A172 (cell line): ENCODE data around the gene NANOS3. TPM values are rescaled to one million over a fixed set of nuclear protein-coding genes. Genes with fewer than 3 reads are reported as not detected.
"Not testable (repeated sequence)": the region's sequence is repeated elsewhere in the genome, so short reads cannot be mapped to it uniquely, and the experiment has no call there.

Experiments
- DNase-seq: peaks from one replicate; pipeline ENCODE4 v3.0.0-alpha.2; 2015; ENCODE audit warnings: low spot score
- total RNA-seq: library from RNA; depleted of rRNA; stranded (reverse); fragments of >200 nt; shearing (Covaris generic); gene quantifications from 2 replicates; pipeline ENCODE4 v1.2.3, GENCODE V29; 2014

The NANOS3 gene
- total RNA-seq, 1 experiment from 2014 or later: not detected

- DNase-seq: peak; percentile 74
Observed at GRCh38 chr19:13843104-13843921, 33.6 kb upstream of the NANOS3 start.

DNA sequence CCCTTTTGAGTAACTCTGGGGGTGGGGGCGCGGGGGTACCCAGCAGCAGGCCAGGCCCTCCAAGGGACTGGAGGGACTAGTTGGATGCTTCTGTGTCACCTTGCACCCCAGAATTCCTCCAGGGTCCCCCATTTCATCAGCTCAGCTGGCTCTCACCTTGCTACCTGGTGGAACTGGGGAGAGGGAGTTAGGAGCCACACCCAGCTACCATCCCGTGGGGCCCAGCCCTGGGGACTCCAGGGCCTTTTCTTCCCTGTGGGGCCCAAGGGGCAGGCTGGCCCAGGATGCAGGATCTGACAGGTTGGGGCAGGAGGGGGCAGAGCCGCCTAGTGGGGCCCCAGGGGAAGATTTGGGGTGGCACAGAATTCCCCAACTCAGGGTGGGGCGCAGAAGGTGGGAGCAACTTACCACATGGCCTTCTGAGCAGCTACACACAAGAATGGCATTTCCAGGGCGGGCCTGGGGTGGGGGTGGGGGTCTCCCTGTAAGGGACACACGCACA lies 32.8 kb upstream of the NANOS3 start:
- DNase-seq: peak; percentile 60

DNA sequence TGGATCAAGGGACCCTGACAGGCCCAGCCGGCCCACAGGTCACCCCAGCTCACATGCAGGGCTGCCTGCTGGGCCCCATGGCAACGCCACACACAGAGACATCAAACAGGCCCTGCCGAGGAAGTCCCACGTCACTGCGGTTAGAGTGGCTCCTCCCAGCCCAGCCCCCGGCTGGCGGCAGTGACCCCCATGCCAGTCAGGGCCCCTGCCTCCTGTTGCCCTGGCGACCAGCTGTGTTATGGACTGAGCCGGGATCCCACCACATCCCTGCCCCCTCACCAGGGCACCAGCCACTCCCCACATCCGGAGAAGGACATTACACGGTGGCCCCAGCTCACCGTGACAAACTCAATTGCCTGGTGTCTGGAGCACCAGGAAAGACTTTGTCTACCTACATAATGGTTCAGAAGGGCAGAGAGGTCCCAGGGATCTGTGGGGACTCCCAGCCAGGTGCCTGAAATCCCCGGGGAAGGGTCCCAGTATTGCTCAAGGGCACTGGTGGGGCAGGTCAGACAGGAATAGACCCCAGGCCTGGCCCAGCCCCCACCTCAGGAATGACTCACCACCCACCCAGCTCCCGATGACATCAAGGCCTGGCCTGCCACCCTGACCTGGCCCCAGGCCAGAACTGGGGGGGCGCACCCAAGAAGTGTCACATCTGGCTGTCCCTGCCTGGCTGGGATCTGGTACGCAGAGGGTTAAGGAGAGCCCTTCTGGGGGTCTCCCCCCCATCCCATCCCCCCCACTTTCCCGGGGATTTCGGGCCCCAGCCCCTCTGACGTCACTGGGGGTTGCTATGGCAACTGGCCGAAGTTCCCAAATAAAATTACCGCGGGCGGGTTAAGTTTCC lies 30.2 kb upstream of the NANOS3 start:
- peak; percentile 97 for DNase-seq

DNA sequence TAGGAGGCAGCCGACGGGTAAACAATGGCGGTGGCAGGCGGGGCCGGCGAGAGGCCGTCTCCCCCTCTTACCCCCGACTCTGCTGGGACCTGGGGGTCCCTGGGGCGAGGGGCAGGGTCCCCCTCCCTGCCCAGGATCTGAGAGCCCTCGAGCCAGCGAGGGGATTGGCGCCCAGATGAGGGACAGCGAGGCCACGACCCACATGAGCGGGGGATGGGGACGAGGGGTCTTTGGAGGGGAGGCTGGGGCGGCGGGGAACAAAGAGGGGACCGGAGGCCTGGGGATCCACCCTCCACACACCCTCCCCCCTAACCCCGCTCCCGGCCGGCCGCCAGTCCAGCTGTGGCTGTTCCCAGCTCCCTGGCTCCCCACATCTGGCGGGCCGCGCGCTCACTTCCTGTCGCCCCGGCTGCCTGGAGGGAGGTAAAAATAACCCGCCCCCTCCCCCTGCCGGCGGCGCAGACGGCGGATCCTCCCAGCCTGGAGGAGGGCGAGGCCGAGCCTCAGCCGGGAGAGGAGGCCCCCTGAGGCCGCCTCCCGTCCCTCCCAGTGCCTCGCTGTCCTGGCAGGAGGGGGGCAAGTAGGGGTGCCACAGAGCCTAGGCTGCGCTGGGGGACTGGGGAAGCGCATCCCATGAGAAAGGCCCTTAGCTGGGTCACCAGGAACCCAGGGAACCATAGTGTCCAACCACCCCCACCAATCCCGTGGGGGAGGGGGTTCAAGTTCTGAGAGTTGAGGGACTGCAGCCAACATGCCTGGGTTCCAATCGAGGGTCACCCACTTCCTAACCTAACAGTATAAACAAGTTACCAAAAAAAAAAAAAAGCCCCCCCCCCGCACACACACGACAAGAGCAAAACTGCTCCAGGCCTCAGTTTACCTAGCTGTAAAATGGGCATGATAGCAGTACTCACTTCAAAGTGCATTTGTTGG lies 29.3 kb upstream of the NANOS3 start:
- DNase-seq: peak; percentile 88

DNA sequence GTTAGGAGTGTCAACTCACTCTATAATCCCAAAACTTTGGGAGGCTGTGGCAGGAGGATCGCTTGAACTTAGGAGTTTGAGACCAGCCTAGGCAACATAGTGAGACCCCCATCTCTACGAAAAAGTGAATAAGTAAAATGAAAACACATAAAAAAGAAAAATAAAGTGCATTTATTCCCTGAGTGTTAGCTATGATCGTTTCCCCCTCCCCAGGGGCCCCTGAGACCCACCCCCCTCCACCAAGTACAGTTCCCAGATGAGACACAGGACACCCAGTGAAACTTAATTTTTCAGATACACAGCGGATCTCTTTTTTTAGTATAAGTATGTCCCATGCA lies 28.6 kb upstream of the NANOS3 start:
- DNase-seq: no peak

DNA sequence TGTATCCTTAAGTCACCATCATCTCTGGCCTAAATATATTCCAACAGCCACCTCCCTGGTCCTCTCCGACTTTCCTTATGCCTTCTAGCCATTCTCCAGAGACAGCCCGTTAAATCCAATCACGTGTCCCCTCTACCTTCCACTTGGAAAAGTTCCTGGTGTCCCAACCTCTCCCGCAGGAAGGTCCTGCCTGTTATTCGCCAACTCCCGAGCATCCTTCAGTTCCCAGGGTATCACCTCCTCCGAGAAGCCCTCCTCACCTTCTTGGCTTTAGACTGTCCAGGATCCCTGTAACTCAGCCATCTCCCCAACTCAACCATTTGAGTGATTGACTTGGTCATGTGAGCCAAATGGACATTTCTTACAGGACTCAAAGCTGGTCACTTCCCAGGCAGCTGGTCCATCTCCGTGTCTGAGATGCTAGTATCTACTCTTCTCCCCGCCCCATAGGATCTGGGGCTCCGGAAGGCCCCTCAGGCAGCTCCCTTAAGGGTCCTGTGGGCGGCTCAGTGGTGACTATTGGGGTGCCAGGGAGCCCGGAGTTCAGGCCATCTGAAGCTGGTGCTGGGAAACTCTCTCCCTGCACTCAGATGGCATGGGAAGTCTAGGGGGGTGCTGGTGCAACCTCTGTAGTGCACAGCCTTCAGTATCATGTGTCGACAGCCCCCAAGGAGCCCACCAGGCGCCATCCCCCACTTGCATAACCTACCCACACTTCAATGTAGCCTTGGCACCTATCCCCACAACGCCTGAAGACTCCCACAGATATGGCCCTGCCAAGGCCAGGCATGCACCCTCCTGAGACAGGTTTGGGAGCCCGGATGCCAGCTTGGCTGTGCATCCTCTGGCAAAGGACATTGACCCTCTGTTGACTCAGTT lies 27.9 kb upstream of the NANOS3 start:
- peak; percentile 63 for DNase-seq

DNA sequence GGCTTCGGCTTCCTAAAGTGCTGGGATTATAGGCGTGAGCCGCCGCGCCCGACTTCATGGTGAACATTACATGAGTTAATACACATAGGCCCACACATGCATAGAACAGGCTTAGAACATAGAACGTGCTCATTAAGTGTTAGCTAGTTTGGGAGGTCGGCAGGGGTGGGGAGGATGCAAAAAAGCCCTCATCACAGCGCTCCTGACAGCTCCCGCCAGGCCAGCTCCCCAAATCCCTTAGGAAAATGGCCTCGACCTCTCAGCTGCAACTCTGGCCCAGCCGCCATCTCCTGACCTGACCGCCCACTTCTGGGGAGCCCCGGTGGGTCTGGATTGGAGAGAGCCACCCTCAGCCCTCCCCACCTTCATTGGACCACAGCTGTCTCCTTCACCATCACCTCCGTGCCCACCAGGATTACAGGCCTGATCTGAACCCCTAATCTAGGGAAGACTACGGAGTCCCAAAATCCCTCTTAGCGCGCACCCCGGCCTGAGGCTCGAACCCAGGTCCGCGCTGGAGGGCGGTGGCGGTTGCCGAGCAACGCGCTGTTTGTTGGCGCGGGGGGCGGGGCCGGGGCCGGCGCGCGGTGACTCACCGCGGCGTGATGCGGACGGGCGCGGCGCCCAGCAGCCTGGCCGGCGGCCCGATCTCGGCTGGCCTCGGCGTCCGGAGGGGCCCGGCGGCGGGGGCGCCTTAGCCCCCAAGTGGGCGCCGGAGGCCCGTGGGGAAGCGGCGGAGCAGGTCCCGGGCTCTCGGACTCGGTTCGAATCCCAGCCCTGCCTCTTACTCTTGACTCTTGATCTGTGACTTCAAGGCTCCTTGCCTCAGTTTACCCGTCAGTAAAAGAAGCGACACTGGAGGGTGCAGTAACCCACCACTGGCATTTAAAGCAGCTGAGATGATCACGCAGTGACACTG lies 26.7 kb upstream of the NANOS3 start:
- peak; percentile 66 for DNase-seq

GRCh38 chr19:13850910-13851733 lies 25.8 kb upstream of the NANOS3 start:
- DNase-seq: peak; percentile 97

DNA sequence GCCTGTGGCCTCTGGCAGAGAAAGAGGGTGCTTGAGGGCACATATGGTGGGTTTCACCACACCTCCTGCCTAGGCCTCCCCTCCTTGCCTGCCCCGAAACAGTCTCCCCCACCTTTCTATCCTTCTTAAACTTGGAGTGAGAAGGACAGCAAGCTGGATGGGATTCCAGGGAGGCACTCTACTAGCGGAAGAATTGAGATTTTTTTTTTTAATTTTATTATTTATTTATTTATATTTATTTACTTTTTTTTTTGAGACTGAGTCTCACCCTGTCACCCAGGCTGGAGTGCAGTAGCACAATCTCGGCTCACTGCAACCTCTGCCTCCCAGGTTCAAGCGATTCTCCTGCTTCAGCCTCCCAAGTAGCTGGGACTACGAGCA lies 25.2 kb upstream of the NANOS3 start:
- DNase-seq: not testable (repeated sequence)

- peak; percentile 48 for DNase-seq
Observed at GRCh38 chr19:13852171-13852707, 24.7 kb upstream of the NANOS3 start.

DNA sequence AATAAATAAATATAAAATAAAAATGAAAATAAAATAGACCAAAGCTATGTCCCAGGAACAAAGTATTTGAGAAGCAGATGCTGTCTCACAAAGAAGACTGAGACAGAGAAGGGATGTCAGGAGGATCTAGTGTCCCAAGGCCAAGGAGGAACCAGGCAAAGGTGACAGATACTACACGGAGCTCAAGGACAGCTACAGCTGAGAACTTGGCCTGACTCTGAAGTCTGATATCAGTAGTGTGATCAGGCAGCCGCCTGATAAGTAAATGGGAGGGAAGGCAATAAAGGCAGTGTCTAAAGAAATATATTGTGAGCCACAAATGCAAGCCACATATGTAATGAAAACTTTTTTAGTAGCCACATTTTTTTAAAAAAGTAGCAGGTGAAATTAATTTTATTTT lies 20.4 kb upstream of the NANOS3 start:
- DNase-seq: no peak

DNA sequence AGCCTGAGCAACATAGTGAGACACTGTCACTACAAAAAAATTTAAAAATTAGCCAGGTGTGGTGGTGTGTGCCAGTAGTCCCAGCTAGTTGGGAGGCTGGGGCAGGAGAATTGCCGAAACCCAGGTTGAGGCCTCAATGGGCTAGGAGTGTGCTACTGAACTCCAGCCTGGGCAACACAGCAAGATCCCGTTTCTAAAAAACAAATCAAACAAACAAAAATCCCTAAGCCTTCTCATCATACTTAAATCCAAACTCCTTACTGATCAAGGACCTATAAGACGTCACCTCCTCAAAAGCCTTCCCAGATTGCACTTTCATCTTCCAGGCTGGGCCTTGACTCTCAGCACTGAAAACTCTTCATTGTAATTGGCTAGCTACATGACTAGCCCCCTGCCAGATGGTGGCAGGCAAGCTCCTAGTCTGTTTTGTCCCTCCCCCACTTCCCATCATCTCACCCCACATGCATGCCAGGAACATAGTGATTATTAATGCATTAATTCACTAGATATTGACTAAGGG lies 17.5 kb upstream of the NANOS3 start:
- no peak for DNase-seq

DNA sequence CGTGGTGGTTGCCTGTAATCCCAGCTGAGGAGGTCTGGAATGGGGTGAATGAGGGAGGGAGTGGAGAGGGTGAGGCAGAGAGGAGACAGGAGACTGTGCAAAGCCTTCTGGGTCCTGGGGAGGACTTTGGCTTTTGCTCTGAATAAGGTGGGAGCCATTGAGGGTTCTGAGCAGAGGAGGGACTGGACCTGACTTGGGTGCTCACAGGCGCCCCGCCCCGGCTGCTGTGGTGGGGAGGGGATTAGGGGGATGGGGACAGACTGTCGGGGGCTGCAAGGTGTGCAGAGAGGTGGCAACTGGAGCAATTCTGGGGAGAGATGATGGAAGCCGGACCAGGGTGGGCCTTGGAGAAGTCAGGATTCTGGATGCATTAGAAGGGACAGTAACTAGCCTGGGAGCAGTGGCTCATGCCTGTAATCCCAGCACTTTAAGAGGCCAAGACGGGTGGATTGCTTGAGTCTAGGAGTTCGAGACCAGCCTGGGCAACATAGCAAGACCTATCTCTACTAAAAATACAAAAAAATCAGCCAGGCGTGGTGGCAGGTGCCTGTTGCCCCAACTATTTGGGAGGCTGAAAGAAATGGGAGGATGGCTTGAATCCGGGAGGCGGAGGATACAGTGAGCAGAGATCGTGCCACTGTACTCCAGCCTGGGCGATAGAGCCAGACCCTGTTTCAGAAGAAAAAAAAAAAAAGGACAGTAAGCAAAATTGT lies 16.1 kb upstream of the NANOS3 start:
- DNase-seq: no peak

DNA sequence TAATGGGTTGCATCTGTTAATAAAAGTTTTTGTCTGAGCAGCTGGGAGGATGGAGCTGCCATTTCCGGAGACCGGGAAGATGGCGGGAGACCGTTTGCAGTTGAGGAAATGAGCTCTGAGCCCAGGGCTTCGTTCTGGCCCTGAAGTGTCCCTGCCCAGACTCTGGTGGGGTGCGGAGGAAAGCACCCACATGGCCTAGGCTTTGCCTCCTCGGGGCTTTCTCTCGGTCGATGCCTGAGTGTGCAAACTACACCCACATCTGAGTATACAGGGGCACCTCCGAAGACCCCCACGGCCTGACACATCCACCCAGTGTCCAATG lies 15.6 kb upstream of the NANOS3 start:
- DNase-seq: no peak

DNA sequence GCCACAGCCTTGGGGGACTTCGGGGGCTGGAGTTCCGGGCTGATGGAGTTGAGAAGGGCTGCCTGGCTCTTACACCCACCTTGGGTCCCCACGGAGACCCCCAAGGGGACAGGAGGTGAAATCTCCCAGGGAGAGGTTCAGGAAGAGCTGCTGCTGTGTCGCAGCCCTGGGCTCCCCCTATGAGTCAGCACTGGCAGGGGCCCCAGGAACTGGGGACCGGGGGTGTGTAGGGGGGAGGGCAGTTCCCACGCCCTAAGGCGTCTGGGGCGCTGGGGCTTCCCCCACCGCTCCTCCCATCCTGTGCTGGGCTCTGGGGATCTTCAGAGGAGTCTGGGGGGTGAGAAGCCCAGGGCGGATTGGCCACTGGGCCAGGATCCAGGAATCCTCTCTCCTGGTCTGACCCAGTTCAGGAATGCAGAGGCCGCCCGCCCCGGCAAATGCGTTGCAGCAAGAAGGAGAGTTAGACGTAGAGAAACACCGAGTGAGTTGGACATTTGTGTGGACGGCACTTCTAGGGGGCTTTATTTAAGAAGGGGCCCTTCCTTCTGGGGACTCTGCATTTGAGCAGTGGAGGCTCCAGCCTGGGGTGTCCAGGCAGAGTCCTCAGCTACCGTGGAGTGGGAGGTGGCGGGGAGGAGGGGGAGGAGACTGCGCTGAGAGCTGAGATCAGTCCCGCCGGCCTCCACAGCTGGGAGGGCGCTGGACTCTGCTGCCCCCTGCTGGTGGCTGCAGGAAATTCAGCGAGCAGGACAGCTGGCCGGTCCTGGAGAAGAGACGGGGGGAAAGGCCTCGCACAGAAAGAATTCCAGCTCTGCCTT lies 15.0 kb upstream of the NANOS3 start:
- DNase-seq: peak; percentile 99

GRCh38 chr19:13864046-13864666 lies 12.8 kb upstream of the NANOS3 start:
- DNase-seq: no peak
